Breast epithelium (tissue), 4 donors: ENCODE data around the gene MAPK10. TPM values are rescaled to one million over a fixed set of nuclear protein-coding genes. Genes with fewer than 3 reads are reported as not detected.

Experiments used
- DNase-seq, 2 donors: peaks; one replicate each; pipeline ENCODE4 v3.0.0-alpha.2; 2019; ENCODE audit warnings: low spot score in 2 of 2
- H3K27ac ChIP-seq, 2 donors: fragments of 200-600 bp; sonication (generic) in 1 of 2; one replicate each; pipeline ENCODE4 v1.5.1; 2016 to 2019; ENCODE audit warnings: mild to moderate bottlenecking in 1 of 2
- H3K27me3 ChIP-seq, 2 donors: fragments of 200-600 bp; sonication (generic) in 1 of 2; one replicate each; pipeline versions ENCODE4 v1.5.1 to v1.6.0; 2017 to 2019; ENCODE audit warnings: control low read depth in 1 of 2, mild to moderate bottlenecking in 1 of 2
- H3K36me3 ChIP-seq: fragments of 200-600 bp; one replicate; pipeline ENCODE4 v1.5.1; 2019
- H3K4me1 ChIP-seq, 2 donors: fragments of 200-600 bp; sonication (generic); one replicate each; pipeline ENCODE4 v1.5.1; 2016 to 2019; ENCODE audit warnings: control low read depth in 1 of 2
- H3K4me3 ChIP-seq, 3 donors: fragments of 200-600 bp; sonication (generic); 1 replicate in 2 of 3; 2 replicates in 1 of 3; pipeline ENCODE4 v1.5.1; 2016 to 2019; ENCODE audit warnings: mild to moderate bottlenecking in 3 of 3, moderate library complexity in 2 of 3
- H3K9me3 ChIP-seq, 2 donors: fragments of 200-600 bp; sonication (generic) in 1 of 2; one replicate each; pipeline ENCODE4 v1.5.1; 2016 to 2019; ENCODE audit warnings: control low read depth in 1 of 2
- POLR2A ChIP-seq: fragments of 450-650 bp; IDR thresholded peaks from one replicate; pipeline ENCODE4 v1.6.1; 2016; ENCODE audit warnings: antibody characterized with exemption, mild to moderate bottlenecking, moderate library complexity
- POLR2AphosphoS5 ChIP-seq, 3 donors: sonication (generic); formaldehyde crosslinking; IDR thresholded peaks; one replicate each; pipeline ENCODE4 v1.6.1; 2017; ENCODE audit warnings: antibody characterized with exemption in 3 of 3
- intact Hi-C: fragments of 100-400 bp; cut with DNase I; formaldehyde crosslinking; loops from one replicate; pipeline ENCODE4 v1.15.1; 2023; ENCODE audit warnings: low total_unique reads
- total RNA-seq, 3 donors: library from RNA; depleted of rRNA; stranded (reverse); fragments of >200 nt; gene quantifications; one replicate each; pipeline ENCODE4 v1.1.0, GENCODE V29; 2016
- TF ChIP-seq, protein P1 (sequence below), 3 donors: fragments of 450-650 bp; IDR thresholded peaks; one replicate each; pipeline ENCODE4 v1.5.1; 2016 to 2017; ENCODE audit warnings: antibody characterized with exemption in 3 of 3, mild to moderate bottlenecking in 3 of 3, moderate library complexity in 3 of 3

The MAPK10 gene
- total RNA-seq, 3 donors from 2014 or later, result 18.4 to 46.2 (median 24.6) TPM

DNA sequence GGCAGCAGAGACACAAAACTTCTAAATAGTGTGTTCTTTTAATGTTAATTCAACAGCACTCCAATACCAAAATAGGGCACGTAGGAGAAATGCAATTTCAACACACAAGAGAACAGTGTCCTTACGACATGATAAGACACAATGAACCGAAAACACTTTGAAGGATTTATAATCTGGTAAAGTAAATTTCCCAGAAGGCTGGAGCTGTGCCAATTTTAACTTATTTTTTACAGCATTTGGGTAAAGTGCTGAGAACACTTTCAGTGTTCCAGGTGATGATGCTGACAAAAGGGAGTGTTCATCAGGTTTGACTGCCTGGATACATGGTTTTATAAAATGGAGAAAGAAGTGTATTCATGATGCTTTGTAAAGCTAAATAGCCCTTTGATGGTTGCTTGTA lies 76.5 kb downstream of the MAPK10 start:
- H3K4me3 ChIP-seq, result no peak overlapping the region
- no peaks in the 10 kb centered on the region for H3K36me3 ChIP-seq
- no peaks in the 10 kb centered on the region for H3K27me3 ChIP-seq
- H3K9me3 ChIP-seq, result no peaks in the 10 kb centered on the region
- no peaks in the 10 kb centered on the region for H3K4me1 ChIP-seq
- DNase-seq, result no peak
- intact Hi-C loops, result no loop called here
- no peak for TF ChIP-seq POLR2AphosphoS5 (IDR thresholded peaks at IDR 0.05)
- no peak for TF ChIP-seq POLR2A
- TF ChIP-seq, protein P1, sequence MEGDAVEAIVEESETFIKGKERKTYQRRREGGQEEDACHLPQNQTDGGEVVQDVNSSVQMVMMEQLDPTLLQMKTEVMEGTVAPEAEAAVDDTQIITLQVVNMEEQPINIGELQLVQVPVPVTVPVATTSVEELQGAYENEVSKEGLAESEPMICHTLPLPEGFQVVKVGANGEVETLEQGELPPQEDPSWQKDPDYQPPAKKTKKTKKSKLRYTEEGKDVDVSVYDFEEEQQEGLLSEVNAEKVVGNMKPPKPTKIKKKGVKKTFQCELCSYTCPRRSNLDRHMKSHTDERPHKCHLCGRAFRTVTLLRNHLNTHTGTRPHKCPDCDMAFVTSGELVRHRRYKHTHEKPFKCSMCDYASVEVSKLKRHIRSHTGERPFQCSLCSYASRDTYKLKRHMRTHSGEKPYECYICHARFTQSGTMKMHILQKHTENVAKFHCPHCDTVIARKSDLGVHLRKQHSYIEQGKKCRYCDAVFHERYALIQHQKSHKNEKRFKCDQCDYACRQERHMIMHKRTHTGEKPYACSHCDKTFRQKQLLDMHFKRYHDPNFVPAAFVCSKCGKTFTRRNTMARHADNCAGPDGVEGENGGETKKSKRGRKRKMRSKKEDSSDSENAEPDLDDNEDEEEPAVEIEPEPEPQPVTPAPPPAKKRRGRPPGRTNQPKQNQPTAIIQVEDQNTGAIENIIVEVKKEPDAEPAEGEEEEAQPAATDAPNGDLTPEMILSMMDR (IDR thresholded peaks at IDR 0.05), result no peak
- H3K27ac ChIP-seq, result no peak overlapping the region

DNA sequence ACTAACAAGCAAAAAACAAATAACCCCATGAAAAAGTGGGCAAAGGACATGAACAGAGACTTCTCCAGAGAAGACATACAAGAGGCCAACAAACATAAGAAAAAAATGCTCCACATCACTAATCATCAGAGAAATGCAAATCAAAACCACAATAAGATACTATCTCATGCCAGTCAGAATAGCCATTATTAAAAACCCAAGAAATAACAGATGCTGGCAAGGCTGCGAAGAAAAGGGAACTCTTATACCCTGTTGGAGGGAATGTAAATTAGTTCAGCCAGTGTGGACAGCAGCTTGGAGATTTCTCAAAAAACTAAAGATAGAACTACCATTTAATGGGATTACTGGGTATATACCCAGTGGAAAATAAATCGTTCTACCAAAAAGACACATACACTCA lies 79.6 kb downstream of the MAPK10 start:
- H3K27ac ChIP-seq, result no peak overlapping the region
- no peak for DNase-seq
- no peak overlapping the region for H3K4me3 ChIP-seq
- no peaks in the 10 kb centered on the region for H3K4me1 ChIP-seq
- H3K9me3 ChIP-seq, result no peaks in the 10 kb centered on the region
- TF ChIP-seq, protein P1 (IDR thresholded peaks at IDR 0.05), result no peak
- TF ChIP-seq POLR2AphosphoS5 (IDR thresholded peaks at IDR 0.05) (no peak), POLR2A (no peak)
- intact Hi-C loops, result no loop called here
- H3K27me3 ChIP-seq, result no peaks in the 10 kb centered on the region
- H3K36me3 ChIP-seq, result no peaks in the 10 kb centered on the region

DNA sequence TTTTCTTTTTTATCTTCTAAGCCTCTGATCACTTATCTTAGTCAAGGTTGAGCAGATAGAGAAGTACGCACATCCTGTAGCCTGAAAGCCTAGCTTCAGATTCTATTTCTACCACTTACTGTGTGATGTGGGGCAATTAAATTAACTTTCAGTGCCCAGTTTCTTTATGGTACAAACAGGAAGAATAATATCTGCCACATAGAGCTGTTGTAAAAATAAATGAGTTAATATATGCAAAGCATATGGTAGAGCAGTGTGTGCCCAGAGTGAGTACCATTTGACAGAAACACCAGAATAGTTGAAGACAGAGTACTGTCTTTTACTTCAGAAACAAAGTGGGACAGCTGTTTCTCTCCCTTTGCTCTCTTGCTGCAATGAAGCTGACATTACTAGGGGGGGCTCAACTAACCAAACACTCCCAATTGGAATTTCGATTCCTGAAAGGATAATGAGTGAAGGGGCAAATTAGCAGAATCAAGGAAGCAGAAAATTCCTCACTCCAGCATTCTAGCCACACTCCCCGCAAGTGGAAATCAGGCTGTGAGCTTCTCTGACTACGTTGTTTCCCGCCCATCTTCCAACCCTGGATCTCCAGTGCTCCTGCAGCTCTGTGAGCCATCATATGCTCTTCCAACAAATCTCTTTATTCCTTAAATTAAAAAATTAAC lies 80.4 kb downstream of the MAPK10 start:
- Histone ChIP-seq H3K27me3 (no peaks in the 10 kb centered on the region), H3K4me3 (no peak overlapping the region), H3K27ac (no peak overlapping the region), H3K4me1 (no peaks in the 10 kb centered on the region), H3K9me3 (no peaks in the 10 kb centered on the region), H3K36me3 (no peaks in the 10 kb centered on the region)
- intact Hi-C loops, result no loop called here
- TF ChIP-seq, protein P1 (IDR thresholded peaks at IDR 0.05), result no peak
- TF ChIP-seq POLR2A (no peak), POLR2AphosphoS5 (IDR thresholded peaks at IDR 0.05) (no peak)
- no peak for DNase-seq

DNA sequence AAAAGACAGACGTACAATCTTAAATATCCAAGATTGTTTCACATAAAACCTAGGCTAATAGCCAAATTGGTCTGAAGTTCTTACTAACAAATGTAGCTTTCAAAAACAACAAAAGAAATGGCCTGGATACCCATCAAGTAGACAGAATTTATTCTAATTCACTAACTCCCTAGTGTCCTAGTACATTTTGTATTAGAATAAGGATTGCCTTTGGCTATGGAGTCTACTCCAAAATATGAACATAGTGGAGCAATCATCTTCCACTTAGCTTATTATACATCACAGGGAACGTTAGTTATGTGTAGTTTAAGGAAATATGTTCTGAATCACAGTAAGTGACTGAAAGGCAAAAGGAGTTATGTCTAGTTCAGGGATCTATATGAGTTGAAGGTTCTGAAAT lies 81.7 kb downstream of the MAPK10 start:
- Histone ChIP-seq H3K9me3 (no peaks in the 10 kb centered on the region), H3K36me3 (no peaks in the 10 kb centered on the region), H3K27me3 (no peaks in the 10 kb centered on the region), H3K4me3 (no peak overlapping the region), H3K4me1 (no peaks in the 10 kb centered on the region), H3K27ac (no peak overlapping the region)
- intact Hi-C loops, result no loop called here
- no peak for DNase-seq
- TF ChIP-seq POLR2AphosphoS5 (IDR thresholded peaks at IDR 0.05) (no peak), POLR2A (no peak)
- TF ChIP-seq, protein P1 (IDR thresholded peaks at IDR 0.05), result no peak

DNA sequence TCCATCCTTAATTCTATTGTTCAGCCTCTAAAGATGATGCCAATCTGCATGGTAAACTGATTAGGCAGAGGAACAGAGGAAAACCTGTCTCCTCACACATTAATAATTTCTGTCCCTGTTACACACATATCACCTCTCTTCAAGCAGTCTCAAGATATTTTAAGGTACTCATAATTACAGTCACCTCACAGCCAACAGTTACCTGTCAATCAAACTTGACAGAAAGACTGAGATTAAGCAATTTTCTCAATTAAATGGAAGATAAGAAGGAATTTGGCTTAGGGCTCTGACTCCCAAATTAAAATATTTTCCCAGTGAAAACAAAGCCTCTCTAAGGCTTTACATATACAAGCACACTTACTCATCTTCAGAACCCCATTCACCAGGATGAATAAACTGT lies 85.2 kb downstream of the MAPK10 start:
- H3K27me3 ChIP-seq, result no peaks in the 10 kb centered on the region
- TF ChIP-seq POLR2AphosphoS5 (IDR thresholded peaks at IDR 0.05) (no peak), POLR2A (no peak)
- TF ChIP-seq, protein P1 (IDR thresholded peaks at IDR 0.05), result no peak
- no peaks in the 10 kb centered on the region for H3K36me3 ChIP-seq
- H3K4me3 ChIP-seq, result no peak overlapping the region
- intact Hi-C loops, result no loop called here
- H3K27ac ChIP-seq, result no peak overlapping the region
- H3K9me3 ChIP-seq, result no peaks in the 10 kb centered on the region
- no peaks in the 10 kb centered on the region for H3K4me1 ChIP-seq
- no peak for DNase-seq
